ENCODE data around the gene RAB12. TPM values are rescaled to one million over a fixed set of nuclear protein-coding genes. Genes with fewer than 3 reads are reported as not detected.
A peak's percentile ranks its signal among the peaks of the same experiment; 100 is the strongest.

The RAB12 gene
- total RNA-seq, 2 experiments from 2014 or later = 20.1 to 20.3 TPM

GRCh38 chr18:8616028-8616401 lies 6.8 kb downstream of the RAB12 start:
- ATAC-seq (ENCODE audit: poor library complexity) (no peak), DNase-seq (no peak)
- ChIA-PET POLR2A (no interaction called here), CTCF (no interaction called here)
- Histone ChIP-seq H3K4me1 (ENCODE audit: insufficient read depth, low read length) (peaks cover 34% of the 10 kb centered on the region), H3K4me3 (ENCODE audit: low read length) (no peak overlapping the region), H3K27ac (ENCODE audit: low read depth in 1 of 2, low read length in 2 of 2) (no peak overlapping the region), H3K27me3 (ENCODE audit: control insufficient read depth in 1 of 2, insufficient read depth in 2 of 2, low read length in 2 of 2) (no peaks in the 10 kb centered on the region), H3K9me3 (ENCODE audit: control insufficient read depth in 1 of 2, insufficient read depth in 1 of 2, low read length in 2 of 2) (no peaks in the 10 kb centered on the region), H3K36me3 (ENCODE audit: insufficient read depth, low read length) (peaks cover 4% of the 10 kb centered on the region)
- H3K9me3 Mint-ChIP-seq = no peaks in the 10 kb centered on the region
- no peak for TF ChIP-seq CTCF (IDR thresholded peaks at IDR 0.05)
- H3K36me3 Mint-ChIP-seq (ENCODE audit: low read depth) = peaks cover 53% of the 10 kb centered on the region
- H3K27ac Mint-ChIP-seq = no peak overlapping the region
- H3K4me1 Mint-ChIP-seq (ENCODE audit: low read depth) = peaks cover 80% of the 10 kb centered on the region
- H3K27me3 Mint-ChIP-seq = no peaks in the 10 kb centered on the region
- intact Hi-C loops (cut with DNase I, micrococcal nuclease) = loop anchor here in 1 of 2 experiments (10.0 kb wide), 2 partner anchors 719 to 1299 kb away; partner anchors contain the start of genes TWSG1 and VAPA
- no peak overlapping the region for H3K4me3 Mint-ChIP-seq

GRCh38 chr18:8617907-8618306 lies 8.7 kb downstream of the RAB12 start:
- intact Hi-C loops (cut with DNase I, micrococcal nuclease) = loop anchor here in 1 of 2 experiments (10.0 kb wide), 2 partner anchors 717 to 1297 kb away; partner anchors contain the start of genes TWSG1 and VAPA
- H3K27me3 Mint-ChIP-seq = no peaks in the 10 kb centered on the region
- H3K9me3 ChIP-seq (ENCODE audit: control insufficient read depth in 1 of 2, insufficient read depth in 1 of 2, low read length in 2 of 2) = no peaks in the 10 kb centered on the region
- CTCF ChIA-PET = no interaction called here
- DNase-seq (no peak), ATAC-seq (ENCODE audit: poor library complexity) (no peak)
- no peak overlapping the region for H3K4me3 ChIP-seq (ENCODE audit: low read length)
- TF ChIP-seq CTCF (IDR thresholded peaks at IDR 0.05) = no peak
- H3K4me1 ChIP-seq (ENCODE audit: insufficient read depth, low read length) = peaks cover 19% of the 10 kb centered on the region
- peaks cover 68% of the 10 kb centered on the region for H3K36me3 Mint-ChIP-seq (ENCODE audit: low read depth)
- H3K9me3 Mint-ChIP-seq = no peaks in the 10 kb centered on the region
- POLR2A ChIA-PET = no interaction called here
- H3K4me1 Mint-ChIP-seq (ENCODE audit: low read depth) = peaks cover 80% of the 10 kb centered on the region
- H3K27ac ChIP-seq (ENCODE audit: low read depth in 1 of 2, low read length in 2 of 2) = no peak overlapping the region
- H3K4me3 Mint-ChIP-seq = no peak overlapping the region
- peaks cover 11% of the 10 kb centered on the region for H3K36me3 ChIP-seq (ENCODE audit: insufficient read depth, low read length)
- H3K27me3 ChIP-seq (ENCODE audit: control insufficient read depth in 1 of 2, insufficient read depth in 2 of 2, low read length in 2 of 2) = no peaks in the 10 kb centered on the region
- no peak overlapping the region for H3K27ac Mint-ChIP-seq

DNA sequence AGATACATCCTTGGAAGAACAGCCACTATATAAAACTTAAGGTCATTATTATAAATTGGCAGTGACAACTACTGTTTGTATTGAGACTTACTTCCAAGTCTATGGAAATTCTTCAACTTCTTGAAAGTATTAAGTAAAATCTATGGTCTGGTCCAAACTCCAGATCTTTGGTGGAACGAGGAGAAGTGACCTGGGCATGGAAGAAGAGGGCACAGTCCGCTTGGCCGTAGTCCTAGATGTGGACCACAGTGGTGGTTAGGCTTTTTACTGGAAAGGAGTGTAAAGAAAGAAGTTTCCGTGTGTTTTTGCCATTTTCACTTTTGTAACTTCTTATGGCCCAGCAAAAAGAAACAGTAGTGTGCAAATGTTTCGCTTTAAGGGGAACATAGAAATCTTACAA lies 9.8 kb downstream of the RAB12 start:
- ChIA-PET CTCF (no interaction called here), POLR2A (no interaction called here)
- H3K27ac ChIP-seq (ENCODE audit: low read depth in 1 of 2, low read length in 2 of 2) = no peak overlapping the region
- peaks cover 80% of the 10 kb centered on the region for H3K4me1 Mint-ChIP-seq (ENCODE audit: low read depth)
- no peak for ATAC-seq (ENCODE audit: poor library complexity)
- H3K4me3 Mint-ChIP-seq = no peak overlapping the region
- no peaks in the 10 kb centered on the region for H3K9me3 Mint-ChIP-seq
- no peaks in the 10 kb centered on the region for H3K9me3 ChIP-seq (ENCODE audit: control insufficient read depth in 1 of 2, insufficient read depth in 1 of 2, low read length in 2 of 2)
- no peaks in the 10 kb centered on the region for H3K27me3 Mint-ChIP-seq
- intact Hi-C loops (cut with DNase I, micrococcal nuclease) = loop anchor here in 1 of 2 experiments (10.0 kb wide), 2 partner anchors 716 to 1296 kb away; partner anchors contain the start of genes TWSG1 and VAPA
- peaks cover 69% of the 10 kb centered on the region for H3K36me3 Mint-ChIP-seq (ENCODE audit: low read depth)
- no peak for DNase-seq
- peaks cover 11% of the 10 kb centered on the region for H3K36me3 ChIP-seq (ENCODE audit: insufficient read depth, low read length)
- no peak overlapping the region for H3K4me3 ChIP-seq (ENCODE audit: low read length)
- no peaks in the 10 kb centered on the region for H3K27me3 ChIP-seq (ENCODE audit: control insufficient read depth in 1 of 2, insufficient read depth in 2 of 2, low read length in 2 of 2)
- H3K4me1 ChIP-seq (ENCODE audit: insufficient read depth, low read length) = peaks cover 22% of the 10 kb centered on the region
- no peak for TF ChIP-seq CTCF (IDR thresholded peaks at IDR 0.05)
- H3K27ac Mint-ChIP-seq = peak overlapping the region; percentile 51
